ENCODE measurements around the gene SRSF2.

DNA sequence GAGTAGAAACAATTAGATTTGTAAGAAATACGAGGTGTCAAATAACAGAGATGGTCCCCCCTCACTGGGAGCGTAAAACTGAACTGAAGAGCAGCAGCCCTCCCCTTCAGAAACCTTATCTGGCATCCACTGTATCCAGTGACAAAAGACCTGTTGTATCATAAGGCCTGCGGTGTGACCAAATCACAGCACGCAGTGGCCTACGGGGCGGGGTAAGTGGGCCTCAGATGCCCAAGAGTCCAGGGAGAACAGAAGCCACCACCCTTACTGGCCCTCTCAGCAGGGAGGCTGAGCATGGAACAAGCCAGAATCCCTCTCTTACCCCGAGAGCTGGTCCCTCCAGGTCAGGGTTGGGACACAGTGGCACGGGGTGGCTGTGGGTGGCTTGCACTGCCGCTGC is 16.2 kb downstream of the SRSF2 start:
- TF ChIP-seq, protein P1, sequence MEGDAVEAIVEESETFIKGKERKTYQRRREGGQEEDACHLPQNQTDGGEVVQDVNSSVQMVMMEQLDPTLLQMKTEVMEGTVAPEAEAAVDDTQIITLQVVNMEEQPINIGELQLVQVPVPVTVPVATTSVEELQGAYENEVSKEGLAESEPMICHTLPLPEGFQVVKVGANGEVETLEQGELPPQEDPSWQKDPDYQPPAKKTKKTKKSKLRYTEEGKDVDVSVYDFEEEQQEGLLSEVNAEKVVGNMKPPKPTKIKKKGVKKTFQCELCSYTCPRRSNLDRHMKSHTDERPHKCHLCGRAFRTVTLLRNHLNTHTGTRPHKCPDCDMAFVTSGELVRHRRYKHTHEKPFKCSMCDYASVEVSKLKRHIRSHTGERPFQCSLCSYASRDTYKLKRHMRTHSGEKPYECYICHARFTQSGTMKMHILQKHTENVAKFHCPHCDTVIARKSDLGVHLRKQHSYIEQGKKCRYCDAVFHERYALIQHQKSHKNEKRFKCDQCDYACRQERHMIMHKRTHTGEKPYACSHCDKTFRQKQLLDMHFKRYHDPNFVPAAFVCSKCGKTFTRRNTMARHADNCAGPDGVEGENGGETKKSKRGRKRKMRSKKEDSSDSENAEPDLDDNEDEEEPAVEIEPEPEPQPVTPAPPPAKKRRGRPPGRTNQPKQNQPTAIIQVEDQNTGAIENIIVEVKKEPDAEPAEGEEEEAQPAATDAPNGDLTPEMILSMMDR (IDR thresholded peaks at IDR 0.05), result no peak
- TF ChIP-seq POLR2A (IDR thresholded peaks at IDR 0.05), result no peak
